HG03575 (cell line): Measurements from ENCODE around the gene LHFPL2.
"Not testable (repeated sequence)": the region's sequence is repeated elsewhere in the genome, so short reads cannot be mapped to it uniquely, and the experiment has no call there.

Experiments used
- ATAC-seq: cut with Tn5 transposase; IDR thresholded peaks from one replicate; pipeline ENCODE4 v1.9.1; 2021; ENCODE audit not compliant: unreplicated experiment, insufficient number of reproducible peaks, low FRiP score; ENCODE audit errors: extremely low read depth

Gene LHFPL2, protein sequence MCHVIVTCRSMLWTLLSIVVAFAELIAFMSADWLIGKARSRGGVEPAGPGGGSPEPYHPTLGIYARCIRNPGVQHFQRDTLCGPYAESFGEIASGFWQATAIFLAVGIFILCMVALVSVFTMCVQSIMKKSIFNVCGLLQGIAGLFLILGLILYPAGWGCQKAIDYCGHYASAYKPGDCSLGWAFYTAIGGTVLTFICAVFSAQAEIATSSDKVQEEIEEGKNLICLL

DNA sequence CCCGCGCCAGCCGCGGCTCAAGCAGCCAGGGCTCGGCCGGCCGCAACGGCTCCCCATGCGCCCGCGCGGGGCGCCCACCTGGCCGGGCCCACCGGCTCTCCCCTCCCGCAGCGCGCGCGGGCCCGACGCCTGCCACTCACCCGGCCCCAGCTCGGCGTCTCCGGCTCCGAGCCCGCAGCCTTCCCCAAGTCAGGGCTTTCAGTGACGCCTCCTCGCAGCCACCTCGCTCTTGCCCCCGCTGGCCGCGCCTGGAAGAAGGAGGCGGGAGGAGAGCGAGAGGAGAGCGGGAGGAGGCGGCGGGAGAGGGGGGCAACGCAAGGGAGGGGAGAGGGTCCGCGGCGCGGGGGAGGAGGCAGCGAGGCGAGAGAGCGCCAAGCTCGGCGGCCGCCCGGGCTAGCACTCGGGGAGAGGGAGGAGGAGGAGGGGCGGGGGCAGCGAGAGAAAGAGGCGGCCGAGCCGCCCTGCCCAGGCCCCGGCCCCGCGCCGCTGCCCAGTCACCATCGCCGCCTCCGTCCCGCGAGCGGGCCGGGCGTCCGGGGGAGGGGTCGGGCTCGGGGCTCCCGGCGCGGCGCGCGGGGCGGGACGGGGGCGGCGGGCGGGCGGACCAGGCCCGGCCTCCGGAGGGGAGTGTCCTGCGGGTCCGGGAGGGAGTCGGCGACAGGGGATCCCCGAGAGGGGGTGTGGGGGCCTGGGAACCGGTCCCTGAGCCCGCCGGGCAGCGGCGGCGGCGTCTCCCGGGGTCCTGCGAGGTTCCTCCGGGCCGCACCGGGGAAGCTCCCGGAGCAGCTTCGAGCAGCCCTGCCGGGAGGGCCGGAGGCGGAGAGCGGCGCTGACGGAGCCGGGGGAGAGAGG is at the start of gene LHFPL2:
Gene LHFPL2 (minus strand): TSS at position 414 of the 852 bp plus-strand sequence. CDS start 138,559 bp downstream, outside the sequence.
- ATAC-seq, result no peak

DNA sequence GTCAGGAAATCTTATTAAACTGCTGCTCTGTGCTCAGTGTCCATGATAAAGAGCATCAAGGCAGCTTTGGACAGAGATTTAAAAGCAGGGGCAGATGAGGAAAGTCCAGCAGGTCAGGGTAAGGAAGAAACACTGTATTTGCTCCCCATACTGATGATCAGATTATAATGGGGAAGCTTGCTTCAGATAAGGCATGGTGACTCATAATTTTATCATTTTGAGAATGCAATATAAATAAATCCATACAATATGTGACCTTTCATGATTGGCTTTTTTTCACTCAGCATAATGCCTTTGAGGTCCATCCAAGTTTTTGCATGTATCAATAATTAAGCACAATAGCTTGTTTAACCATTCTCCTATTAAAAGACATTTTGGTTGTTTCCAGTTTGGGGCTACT is 48.1 kb upstream of the LHFPL2 start:
- no peak for ATAC-seq

DNA sequence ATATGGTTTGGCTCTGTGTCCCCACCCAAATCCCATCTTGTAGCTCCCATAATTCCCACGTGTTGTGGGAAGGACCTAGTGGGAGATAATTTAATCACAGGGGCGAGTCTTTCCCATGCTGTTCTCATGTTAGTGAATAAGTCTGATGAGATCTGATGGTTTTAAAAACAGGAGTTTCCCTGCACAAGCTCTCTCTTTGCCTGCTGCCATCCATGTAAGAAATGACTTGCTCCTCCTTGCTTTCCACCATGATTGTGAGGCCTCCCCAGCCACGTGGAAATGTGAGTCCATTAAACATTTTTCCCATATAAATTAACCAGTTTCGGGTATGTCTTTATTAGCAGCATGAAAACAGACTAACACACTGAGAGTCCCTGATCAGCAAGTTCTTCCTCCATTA is 47.5 kb upstream of the LHFPL2 start:
- not testable (repeated sequence) for ATAC-seq

DNA sequence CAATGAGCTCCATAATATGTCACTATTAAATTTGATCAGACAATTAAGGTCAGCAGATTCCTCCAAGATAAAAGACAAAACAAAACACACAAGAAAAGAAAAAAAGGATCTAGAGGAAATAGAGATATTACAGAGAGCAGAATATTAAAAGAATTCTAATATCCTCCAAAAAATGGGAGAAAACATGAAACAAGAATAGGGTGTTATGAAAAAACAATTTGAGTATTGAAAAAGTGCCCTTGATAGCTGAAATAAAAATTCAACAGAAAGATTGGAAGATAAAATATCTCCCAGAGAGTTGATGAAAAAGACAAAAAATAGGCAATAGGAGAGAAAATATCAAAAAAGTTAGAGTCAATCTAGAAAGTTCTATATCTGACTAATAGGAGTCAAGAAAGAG is 44.8 kb upstream of the LHFPL2 start:
- ATAC-seq, result no peak

DNA sequence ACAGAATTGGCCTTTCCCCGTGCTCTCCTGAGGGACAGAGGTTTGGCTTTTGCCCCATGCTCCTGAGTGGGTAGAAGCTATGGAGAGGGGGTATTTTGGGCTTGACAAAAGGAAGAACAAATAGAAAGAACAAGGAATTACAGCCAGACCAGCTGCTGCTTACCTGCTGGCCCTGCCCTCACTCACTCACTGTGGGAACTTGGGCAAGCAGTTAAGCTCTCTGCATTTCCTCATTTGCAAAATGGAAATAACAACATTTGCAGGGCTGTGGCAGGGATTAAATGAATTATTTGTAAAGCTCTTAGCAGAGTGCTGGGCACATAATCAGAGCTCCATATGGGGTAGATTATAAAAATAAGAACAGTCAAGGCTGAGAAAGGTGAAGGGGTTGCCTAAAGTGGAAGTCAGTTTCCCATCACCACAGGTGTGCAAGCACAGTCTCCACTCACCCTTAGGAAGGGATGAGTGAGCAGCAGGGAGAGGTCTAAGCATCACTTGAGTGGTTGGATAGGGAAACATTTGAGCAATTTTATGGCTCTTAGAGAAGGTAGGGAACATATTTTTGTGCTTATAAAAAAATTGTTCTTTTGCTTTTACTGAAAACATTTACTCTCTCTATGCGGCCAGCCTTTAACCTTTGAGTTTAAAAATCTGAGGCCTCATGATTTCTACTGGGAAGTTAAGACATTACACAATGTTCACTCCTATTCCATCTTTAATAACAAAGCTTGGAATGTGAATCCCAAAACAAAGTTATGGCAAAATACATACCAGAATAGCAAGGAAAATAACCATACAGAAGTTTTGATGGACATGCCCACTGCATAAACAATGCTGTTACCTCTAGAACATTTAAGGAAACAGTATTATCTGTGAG is 42.8 kb upstream of the LHFPL2 start:
- no peak for ATAC-seq

DNA sequence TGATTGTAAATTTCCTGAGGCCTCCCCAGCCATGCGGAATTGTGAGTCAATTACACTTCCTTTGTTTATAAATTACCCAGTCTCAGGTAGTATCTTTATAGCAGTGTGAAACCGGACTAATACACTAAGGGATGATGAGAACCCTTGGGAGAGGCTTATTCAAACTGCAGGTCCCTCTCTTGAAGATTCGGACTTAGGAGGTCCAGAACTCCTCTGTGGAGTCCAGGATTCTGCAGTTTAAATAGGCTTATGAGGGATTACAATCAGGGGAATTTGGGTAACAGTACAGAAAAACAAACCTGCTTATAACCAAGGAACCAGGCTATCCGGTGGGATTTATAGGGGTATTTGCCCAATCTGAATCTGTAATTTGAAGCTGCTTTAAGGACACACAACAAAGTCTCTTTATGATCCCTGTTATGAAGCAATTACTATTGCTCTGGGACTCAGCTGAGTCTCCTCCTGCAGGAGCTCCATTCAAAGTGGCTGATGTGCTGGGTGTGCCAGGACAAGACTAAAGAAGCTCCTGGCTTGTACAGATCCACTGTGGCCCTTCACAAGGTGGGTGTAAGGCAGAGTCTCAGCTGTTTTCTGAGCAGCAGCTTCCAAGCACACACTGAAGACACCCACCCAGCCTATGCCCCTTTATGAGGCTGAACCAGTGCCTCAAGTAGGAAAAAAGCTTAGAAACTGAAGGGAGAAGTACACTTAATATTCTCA is 41.8 kb upstream of the LHFPL2 start:
- ATAC-seq, result no peak

DNA sequence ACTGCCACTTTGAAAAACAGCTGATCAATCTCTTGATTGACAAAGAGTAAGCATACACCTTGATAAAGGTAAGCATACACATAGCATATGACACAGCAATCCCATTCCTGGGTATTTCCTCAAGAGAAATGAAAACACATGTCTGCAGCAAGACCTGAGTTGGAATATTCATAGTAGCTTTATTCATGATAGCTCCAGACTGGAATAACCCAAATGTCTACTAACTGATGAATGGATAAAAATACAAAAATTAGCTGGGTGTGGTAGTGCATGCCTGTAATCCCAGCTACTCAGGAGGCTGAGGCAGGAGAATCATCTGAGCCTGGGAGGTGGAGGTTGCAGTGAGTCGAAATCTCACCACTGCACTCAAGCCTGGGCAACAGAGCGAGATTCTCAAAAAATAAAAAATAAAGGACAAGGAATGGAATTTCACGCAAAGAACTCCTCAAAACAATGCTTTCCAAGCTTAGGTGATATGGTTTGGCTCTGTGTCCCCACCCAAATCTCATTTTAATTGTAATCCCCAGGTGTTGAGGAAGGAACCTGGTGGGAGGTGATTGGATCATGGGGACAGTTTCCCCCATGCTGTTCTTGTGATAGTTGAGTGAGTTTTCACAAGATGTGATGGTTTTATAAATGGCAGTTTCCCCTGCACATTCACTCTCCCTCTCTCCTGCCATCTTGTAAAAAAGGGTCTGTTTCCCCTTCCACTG is 41.1 kb upstream of the LHFPL2 start:
- no peak for ATAC-seq

DNA sequence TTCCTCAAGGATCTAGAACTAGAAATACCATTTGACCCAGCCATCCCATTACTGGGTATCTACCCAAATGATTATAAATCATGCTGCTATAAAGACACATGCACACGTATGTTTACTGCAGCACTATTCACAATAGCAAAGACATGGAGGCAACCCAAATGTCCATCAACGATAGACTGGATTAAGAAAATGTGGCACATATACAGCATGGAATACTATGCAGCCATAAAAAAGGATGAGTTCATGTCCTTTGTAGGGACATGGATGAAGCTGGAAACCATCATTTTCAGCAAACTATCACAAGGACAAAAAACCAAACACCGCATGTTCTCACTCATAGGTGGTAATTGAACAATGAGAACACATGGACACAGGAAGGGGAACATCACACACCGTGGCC is 38.9 kb upstream of the LHFPL2 start:
- not testable (repeated sequence) for ATAC-seq

DNA sequence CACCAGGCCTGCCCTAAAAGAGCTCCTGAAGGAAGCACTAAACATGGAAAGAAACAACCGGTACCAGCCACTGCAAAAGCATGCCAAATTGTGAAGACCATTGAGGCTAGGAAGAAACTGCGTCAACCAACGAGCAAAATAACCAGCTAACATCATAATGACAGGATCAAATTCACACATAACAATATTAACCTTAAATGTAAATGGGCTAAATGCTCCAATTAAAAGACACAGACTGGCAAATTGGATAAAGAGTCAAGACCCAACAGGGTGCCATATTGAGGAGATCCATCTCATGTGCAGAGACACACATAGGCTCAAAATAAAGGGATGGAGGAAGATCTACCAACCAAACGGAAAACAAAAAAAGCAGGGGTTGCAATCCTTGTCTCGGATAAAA is 35.3 kb upstream of the LHFPL2 start:
- not testable (repeated sequence) for ATAC-seq

DNA sequence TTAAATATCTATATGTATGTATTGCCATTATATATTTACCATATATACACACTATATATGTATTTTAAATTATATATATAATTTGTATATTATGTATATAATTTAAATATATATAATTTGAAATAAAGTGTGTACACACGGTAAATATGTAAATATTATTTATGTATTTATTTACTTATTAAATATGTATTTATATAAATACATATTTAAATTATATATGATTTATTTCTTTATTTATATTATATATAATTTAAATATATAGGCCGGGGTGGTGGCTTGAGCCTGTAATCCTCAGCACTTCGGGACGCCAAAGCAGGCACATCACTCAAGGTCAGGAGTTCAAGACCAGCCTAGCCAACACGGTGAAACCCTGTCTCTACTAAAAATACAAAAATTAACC is 31.3 kb upstream of the LHFPL2 start:
- ATAC-seq, result no peak

DNA sequence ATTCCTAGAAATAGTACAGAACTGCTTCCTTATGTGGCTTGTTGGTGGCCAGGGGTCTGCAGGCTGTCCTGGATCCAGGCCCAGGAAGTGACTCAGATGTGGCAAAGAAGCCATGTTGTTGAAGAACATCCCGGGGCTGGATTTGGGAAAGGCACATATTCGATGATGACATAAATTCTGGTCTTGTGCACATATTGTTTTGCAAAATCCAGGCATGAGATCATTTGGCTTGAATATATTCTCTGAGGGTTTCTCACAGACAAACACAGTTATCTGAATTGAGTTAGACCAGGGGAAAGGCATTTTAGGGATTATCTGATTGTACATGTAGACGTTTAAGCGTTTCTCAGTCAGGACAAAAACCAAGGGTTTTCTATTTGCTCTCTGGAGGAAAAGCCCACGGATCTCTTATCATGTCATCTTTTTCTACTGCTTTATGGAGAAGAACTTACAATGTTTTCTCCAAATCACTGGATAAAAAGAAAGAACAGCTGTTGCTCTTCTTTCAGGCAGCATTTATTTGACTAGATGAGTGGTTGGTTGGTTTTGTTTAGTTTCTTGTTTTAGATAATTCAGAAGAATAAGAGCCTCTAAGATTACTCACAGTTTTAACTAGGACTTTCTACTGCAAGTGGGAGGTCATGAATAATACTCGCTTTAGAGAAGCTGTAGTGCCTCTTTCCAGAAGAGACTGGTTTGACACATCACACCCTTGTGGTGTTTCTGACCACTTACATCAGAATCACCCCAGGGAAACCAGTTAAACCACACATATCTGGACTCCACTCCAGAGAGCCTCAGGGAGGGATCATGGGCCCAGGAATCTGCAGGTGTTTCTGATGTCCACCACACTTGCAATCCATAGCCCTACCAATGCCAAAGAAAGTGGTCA is 29.5 kb upstream of the LHFPL2 start:
- ATAC-seq, result no peak

DNA sequence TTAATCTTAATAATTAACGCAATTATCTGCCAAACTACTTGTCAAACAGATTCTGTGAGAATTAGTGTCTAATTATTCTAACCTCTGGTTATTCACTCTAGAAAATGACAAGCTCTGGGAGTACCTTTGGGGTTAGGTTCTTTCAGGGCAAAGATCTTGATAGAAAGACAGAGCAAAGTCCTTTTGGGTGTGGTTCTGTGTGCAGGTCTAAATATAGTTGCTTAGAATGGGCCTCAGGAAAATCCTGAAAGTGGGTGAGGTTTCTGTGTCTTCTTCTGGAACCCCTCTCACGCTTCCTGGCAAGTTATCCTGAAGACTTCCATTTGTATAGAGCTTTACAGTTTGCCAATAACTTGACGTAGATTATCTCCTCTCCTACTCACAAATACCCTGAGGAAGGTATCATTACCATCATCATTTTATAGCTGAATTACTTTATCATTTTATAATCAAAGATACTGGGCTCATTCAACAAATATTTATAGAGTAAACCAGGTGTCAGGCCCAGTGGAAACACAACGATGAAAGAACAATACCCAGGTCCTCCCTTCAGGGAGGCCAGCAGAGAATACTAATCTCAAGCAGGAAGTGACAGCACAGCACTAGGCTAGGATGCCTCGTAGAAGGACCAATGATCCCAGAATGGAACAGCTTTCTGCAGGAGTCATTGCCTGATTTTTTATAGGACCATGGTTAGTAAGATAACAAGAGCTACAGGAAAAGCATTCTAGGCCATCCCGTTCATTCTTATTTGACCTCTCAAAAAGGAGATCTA is 27.6 kb upstream of the LHFPL2 start:
- ATAC-seq, result no peak

DNA sequence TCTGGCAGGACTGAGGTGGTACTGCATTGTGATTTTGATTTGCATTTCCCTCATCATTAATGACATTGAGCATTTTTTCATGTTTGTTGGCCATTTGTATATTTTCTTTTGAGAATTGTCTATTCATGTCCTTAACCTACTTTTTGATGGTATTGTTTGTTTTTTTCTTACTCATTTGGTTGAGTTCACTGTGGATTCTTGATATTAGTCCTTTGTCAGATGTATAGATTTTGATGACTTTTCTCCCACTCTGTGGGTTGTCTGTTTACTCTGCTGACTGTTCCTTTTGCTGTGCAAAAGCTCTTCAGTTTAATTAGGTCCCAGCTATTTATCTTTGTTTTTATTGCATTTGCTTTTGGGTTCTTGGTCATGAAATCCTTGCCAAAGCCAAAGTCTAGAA is 25.3 kb upstream of the LHFPL2 start:
- not testable (repeated sequence) for ATAC-seq

DNA sequence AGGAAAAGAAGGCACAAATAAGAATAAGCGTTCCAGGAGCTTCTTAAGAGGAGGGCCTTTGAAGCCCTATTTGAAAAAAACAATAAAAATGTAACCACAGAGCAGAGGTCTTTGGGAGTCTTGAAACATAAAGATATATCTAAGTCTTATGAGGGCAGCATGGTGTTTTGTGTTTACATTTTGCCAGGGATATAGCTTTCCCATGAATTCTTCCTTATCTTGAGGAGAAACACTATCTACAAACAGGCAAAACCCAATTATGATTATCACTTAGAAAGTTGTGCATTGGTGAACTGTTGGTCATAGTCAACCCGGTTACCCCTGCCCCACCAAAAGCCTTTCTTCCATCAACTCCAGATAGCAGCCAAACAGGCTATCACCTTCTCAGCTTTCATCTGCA is 23.6 kb upstream of the LHFPL2 start:
- no peak for ATAC-seq

DNA sequence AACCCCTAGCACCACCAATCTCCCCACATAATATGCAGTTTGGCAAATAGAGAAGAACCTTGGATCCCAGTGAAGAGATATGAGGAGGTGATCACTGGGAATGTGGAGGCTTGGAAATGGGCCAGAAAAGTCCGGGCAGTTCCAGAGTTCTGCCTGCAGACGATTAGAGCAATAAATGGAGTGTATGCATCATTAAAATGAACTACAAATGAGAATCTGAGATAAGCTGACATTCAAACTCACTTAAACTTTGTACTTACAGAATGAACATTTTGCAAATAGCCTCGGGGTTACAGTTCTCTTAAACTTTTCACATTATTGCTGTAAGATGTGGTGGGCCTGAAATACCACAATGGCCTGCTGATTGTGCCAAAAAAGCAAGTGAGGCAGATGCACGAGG is 23.0 kb upstream of the LHFPL2 start:
- no peak for ATAC-seq

DNA sequence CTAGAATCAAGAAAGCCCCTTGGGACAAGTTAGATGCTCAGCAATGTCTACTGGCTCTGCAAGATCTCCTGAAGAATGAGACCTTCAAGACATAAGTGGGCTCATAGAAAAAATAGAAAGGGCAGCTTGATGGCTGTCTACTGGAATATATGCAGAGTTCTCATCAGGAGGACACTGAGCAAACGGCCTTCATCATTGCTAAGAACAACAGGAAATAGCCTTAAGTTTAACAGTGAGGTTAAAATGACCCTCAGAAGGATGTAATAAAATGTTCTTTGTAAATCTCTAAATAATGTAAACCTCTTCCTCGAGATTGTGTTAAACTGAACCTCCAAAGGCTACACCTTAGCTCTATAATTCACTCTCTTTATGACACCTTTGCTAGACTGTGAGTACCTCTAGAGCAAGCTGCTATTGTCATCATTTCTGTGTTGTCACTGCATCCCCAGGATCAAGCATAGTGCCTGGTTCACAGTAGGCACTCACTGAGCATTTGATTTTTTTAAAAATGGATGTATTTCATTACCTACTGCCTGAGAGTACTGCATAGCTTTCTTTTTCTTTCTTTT is 22.2 kb upstream of the LHFPL2 start:
- no peak for ATAC-seq
